ENCODE data around the gene JCAD.
"Not testable (repeated sequence)": the region's sequence is repeated elsewhere in the genome, so short reads cannot be mapped to it uniquely, and the experiment has no call there.

The JCAD gene, protein sequence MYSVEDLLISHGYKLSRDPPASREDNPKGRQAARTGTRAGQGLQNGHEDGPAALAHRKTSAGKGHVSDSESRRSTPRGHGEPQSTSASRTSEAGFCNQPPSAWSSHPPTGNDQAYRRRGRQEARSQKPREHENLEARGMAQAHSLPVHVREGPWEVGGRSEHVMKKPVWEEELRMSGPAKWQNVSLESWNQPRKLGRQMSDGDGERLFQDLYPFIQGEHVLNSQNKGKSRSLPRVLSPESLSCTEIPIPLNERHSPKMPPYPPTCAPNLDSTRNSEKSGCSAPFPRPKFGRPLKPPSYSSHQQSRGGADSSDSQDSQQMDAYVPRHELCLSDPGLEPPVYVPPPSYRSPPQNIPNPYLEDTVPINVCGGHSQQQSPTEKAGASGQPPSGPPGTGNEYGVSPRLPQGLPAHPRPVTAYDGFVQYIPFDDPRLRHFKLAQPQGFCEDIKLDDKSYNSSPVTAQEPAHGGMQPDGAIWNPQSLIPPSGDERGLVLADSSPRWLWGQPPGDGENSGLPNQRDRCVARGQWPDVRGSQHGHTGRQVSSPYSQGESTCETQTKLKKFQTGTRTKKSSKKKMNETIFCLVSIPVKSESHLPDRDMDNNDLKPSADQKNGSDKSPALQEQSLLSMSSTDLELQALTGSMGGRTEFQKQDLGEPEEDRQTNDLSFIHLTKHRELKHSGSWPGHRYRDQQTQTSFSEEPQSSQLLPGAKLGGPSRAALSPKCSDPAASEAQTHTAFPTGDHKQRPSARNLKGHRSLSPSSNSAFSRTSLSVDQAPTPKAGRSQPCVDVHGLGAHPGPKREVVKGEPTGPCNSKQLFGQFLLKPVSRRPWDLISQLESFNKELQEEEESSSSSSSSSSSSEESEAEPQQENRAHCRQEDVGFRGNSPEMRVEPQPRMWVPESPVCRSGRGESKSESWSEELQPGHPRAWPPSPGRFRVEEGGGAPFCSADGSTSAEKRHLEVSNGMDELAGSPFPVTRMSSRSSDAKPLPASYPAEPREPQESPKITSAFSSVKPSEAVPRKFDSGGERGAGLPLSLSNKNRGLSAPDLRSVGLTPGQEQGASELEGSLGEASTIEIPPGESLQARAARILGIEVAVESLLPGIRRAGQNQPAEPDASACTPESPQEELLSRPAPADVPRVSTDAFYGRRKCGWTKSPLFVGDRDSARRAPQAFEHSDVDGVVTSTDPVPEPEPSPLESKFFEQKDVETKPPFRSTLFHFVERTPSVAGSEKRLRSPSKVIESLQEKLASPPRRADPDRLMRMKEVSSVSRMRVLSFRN (N-terminal part only)

DNA sequence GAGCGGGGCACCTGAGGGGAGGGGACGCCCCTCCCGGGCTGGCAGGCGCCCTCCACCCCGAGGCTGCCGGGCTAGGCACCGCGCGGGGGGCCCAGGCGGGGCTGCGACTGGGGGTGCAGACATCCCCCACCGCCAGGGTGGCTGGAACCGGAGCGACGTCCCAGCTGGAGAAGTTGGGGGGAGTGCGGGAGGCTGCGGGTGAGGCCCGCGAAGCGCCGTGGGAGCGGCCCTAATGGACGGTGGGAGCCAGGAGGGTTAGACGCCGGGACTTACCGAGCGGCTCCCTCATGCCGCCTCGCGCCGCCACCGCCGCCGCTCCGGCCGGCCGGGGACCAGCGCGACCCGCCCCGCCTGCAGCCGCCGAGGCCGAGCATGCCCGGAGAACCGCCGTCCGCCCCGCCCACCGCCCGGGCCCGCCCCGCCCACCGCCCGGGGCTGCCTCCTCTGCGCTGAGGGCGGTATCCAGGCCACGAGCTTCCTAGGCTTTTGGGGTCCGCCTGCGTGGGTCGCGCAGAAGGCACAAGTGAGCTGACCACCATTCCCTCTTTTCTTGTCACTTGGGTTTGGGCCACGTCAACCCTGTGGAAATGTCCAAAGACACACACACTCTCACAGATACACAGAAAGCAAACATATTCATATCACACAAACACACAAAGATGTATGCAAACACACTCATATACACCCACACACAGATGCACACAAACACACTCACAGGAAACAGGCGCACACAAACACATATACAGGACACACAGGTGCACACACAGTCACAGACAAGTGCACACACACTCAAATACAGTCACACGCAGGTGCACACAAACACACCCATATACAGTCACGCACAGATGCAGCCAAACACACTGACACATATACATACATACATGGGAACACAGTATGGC, at the start of gene JCAD:
Gene JCAD, minus strand, starts transcription at position 378 of the 899 bp plus-strand sequence. CDS start 11,774 bp downstream, outside the sequence.
- DNase-seq, result peak; percentile 73

DNA sequence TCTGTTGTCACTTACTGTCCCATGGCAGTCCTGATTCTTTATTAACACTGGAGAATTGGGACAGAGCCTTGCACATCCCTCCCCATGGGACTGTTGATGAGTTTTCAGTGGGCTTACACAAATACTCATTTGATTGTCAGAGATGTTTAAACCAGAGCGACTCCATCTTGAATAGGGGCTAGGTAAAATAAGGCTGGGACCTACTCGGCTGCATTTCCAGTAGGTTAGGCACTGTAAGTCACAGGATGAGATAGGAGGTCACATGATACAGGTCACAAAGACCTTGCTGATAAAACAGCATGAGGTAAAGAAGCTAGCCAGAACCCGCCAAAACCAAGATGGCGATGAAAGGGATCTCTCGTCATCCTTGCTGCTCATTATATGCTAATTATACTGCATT, 47.6 kb upstream of the JCAD start:
- DNase-seq, result no peak

DNA sequence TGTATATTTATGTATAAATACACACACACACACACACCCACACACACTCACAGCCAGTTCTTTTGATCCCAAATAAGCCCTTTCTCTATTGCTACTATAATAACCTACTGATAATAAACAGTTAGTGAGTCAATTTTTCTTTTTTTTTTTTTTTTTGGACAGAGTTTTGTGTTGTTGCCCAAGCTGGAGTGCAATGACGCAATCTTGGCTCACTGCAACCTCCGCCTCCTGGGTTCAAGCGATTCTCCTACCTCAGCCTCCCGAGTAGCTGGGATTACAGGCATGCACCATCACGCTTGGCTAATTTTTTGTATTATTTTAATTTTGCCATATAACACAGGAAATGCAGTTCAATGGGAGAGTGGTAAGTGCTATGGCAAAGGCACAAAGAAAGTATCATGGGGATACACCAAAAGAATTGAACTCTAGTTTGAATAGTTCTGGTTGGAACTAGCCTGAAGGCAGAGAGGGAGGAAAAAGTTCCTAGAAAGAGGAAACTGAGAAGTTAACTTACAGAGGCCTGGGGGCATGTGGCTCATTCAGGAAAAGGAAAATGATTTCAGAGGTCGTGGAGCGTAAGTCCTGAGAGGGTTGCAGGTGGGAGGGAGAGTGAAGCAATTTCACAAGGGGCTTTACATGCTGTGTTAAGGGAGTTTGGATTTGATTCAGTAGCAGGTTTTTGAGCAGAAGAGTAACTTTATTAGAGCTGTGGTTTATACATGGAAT, 44.4 kb upstream of the JCAD start:
- no peak for DNase-seq

DNA sequence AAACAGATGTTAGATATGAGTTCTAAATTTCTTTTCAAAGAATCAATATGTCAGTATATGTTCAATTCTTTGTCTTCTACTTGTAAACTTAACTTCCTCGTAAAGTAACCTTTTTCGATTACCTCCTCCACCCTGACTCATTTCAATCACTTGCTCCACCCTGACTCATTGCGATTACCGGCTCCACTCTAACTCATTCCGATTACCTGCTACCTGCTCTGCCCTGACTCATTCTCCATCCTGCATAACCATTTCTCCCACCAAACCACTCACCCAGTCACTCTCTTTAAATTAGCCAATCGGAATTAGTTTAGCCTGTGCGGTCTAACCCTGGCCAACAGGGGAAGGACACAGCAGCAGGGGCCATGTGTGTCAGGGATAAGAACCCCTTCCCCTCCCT, 40.3 kb upstream of the JCAD start:
- DNase-seq, result not testable (repeated sequence)

DNA sequence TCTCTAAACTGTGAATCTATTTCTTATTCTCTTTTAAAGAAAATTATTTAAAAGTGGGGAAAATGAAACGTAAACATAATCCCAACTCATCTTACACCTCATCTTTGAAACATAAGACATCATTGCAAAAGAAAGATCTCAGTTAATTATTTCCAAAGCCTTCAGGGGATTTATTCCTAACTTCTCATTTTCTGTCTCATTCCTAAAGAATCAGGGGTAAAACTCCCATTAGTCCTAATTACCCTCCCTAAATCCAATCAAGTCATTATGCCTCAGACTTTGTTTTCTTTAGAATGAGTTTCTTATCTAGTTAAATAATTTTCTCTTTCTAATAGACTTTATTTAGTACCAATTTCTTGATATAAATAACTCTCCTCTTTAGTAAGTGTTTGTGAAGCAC, 39.7 kb upstream of the JCAD start:
- DNase-seq, result no peak

DNA sequence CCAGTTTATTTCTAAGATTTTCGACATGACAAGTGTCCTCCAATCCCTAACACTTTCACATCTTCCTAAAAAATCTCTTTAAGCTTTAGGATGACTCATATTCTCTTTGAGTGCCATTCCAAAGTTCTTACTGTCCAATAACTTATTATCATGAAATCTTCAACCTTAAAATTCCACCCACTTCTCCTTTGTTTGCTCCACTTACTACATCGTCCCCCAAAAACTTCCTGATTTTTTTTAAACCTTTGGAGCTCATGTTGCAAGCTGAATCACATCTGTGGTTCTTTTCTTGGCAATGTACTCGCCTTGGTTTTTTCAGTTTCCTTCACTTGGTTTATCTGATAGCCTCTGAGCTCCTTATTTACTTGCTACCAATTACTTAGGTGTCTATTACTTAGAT, 39.2 kb upstream of the JCAD start:
- no peak for DNase-seq

DNA sequence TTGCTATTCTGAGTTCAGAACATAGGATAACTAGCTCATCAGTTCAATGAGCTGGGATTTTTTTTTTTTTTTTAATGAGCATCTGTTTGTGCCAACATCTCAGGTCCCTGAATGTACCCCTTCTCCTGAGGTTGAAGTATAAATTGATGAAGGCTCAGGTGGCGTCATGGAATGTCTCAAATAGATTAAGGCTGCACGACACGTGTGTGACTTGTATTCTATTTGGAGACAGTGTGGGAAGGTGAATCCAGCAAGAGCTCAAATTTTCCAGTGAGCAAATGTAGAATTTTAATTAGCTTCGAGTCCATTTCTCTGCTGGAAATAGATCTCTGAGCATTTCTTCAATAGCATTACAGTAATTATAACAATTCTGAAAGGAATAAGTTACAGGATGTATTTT, 37.2 kb upstream of the JCAD start:
- DNase-seq, result no peak

DNA sequence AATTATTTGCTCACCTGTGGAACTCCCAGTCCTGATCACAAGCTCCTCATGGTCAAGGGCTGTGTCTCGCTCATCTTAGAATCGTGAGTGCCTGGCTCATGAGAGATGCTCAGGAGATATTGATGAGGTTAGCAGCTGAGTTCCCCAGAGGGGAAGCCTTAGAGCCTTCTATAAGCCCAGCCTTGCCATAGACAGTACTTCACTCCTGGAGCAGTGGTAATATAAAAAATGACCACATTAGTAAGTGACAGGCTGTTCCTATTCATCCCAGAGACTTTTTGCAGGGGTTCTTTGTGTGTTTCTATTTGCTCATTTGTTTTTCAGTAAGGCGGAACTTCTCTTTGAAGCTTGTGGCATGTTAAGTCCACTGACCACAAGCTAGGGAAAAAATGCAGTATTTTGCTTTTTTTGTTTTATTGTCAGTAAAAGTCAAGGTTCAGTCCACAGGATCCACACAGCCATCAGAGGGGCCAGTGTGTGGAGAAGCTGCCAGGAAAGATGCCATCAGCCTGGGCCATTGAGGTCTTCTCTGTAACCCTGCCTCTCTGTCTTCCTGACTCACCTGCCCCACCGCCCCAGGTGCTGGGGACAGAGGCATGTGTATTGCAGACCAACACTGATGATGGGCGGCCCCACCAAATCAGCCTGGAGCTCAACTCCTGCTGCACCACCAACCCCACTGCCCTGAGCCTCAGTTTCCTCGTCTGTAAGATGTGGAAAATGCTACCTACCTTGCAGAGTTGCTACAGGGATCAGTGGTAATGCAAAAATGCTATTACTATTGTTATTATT, 36.4 kb upstream of the JCAD start:
- no peak for DNase-seq

DNA sequence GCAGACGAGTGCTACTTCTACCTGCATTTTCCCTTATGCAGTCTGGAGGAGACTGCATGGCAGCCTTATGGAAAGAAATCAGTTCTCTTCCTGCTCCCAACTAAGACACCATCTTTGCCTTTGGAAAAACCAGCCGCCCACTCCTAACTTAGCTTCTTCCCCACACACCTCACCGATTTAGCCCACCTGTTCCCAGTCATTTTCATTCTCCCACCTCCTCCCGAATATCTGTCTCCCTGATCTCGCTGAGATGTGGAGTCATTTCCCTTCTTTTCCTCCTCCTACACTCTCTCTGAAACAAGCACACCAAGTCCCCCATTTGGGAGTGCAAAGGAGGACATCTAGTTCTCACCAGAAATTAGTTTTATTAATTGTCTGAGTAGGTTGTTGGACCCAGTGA, 35.2 kb upstream of the JCAD start:
- DNase-seq, result no peak

DNA sequence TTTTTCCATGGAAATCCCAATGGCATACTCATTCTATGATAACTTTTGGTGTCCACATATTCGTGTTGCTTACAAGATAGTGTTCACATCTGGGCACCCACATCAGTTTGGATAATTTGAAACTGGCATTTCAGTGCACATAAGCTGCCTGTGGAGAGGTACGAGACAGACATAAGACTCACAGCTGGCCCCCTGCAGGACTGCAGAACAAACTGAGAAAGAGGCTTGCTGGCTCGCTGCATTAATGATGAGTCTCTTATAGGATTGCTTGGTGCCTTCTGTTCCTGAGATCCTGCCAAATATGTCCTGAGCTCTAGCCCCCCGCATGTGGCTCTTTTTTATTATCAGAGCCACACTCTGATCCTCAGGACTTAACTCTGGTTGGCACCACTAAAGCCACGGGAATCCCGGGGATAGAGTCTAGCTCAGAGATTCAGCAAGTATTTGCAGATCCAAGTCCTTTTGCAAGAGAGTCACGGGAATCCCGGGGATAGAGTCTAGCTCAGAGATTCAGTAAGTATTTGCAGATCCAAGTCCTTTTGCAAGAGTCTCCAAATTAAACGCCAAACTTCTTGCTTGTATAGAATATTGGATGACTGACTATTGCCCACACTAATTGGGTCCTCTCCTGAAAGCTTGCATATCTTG, 34.0 kb upstream of the JCAD start:
- DNase-seq, result no peak

DNA sequence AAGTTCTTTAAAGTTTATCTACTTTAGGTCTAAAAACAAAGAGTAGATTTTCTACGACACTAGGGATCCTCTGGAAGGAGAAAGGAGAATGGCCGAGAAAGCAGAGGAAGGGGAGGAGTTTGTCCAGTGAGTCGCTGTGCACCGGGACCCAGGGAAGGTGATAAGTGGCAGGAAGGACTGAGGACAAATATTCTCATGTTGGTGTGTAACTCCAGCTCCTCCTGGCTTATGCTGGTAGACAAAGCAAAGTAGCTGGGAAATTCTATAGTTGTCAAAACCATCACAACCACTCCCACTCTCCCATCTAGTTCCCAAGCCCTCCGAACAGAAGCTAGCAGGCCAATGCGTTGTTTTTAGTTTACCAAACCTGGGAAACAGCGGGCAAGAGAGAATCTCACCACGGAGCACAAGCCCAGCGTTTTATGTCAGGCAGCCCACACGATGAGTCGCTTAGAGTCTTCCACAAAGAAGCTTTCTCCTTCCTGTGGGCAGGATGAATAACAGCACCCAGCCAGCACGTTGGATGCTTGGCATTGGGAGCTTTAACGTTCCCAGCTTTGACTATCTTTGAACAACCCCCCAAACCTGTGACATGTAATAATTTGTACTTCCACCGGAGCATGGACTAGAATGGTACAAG, 32.9 kb upstream of the JCAD start:
- no peak for DNase-seq

DNA sequence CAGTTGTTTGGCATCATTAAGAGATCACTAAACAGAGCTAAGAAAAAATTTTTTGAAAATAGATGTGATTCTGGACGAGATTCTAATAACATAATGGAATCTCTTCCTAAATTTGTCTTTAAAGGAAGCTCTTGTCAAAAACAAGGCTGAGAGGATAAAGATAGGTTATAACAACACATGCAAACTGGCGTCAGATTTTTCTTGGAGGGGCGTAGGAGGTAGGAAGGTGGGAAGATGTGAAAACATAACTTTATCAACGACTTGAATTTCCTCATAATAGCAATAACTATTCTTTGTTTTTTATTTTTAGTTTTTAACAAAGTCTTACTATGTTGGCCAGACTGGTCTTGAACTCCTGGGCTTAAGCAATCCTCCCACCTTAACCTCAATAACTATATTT, 31.8 kb upstream of the JCAD start:
- DNase-seq, result no peak

DNA sequence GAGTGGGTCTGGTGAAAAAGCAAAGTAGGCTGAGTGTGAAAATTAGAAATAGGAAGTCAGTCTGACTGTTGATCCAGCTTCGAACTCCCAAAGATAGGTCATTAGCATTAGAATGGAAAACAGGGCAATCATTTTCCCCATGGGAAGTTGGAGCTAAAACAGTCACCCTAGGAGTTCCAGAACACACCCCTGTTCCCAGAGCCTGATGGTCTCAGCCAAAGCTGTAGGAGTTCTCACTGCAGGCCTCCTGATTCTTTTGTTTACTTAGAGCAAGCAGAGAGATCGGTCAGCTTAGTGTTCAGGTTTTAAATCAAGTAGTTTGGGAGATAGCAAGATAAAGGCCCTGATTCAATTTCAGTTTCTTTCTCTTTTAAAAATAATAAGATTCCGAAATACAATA, 28.8 kb upstream of the JCAD start:
- no peak for DNase-seq

DNA sequence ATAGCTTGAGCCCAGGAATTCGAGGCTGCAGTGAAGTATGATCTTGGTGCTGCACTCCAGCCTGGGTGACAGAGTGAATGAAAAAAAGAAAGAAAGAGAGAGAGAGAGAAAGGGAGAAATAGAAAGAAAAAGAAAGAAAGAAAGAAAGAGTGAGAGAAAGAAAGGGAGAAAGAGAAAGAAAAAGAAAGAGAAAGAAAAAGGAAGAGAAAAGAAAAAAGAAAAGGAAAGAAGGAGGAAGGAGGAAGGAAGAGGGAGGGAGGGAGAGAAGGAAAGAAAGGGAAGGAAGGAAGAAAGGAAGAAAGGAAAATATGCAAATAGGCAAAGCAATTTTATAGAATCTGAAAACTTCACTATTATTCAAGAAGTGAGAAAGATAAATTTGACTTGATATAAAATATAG, 24.5 kb upstream of the JCAD start:
- no peak for DNase-seq

DNA sequence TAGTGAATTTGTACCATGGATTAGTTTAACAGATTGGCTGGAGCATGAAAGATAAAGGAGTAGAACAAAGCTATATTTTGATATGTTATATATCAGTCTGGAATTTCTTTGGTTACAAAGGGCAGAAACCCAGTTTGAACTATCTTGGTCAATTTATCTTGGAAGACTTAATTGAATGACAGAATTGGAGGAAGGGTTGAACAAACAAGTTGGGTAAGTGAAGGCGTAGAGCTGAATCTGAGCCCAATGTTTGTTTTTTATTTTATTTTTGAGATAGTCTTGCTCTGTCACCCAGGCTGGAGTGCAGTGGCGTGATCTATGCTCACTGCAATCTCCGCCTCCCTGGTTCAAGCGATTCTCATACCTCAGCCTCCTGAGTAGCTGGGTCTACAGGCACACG, 21.8 kb upstream of the JCAD start:
- no peak for DNase-seq

DNA sequence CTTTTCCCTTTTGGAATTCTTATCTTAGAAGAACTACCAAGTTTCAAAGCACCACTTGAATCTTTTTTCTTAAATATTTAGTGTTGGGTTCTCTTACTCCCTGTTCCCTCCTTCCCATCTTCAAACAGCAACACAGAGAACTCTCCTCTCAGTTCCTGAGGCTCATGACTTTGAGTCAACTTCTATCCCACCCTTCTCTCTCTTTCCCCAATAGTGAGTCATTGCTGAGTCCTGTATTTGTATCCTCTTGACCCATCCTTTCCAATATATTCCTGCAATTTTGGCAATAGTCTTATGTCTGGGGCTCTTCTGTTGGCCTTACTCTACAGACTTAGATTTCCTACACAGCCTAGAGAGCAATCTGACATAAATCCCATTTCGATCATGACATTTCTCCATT, 20.8 kb upstream of the JCAD start:
- no peak for DNase-seq

DNA sequence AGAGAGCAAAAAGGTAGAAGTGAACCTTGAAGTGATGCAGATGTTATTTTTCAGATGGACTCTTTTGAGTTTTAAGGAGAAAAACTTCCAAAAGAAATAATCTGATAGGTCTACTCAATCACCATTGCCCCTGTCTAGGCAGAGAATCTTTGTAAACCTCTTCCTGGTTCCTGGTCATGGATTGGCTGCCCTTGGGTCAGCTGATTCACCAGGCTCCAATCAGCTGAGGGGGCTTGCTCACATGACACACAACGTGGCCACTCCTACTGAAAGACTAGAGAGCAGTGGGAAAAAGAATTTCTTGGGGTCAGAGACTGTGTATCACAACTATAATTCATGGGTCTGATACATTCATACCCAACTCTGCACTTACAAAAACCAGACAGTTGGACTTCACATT, 20.0 kb upstream of the JCAD start:
- no peak for DNase-seq

DNA sequence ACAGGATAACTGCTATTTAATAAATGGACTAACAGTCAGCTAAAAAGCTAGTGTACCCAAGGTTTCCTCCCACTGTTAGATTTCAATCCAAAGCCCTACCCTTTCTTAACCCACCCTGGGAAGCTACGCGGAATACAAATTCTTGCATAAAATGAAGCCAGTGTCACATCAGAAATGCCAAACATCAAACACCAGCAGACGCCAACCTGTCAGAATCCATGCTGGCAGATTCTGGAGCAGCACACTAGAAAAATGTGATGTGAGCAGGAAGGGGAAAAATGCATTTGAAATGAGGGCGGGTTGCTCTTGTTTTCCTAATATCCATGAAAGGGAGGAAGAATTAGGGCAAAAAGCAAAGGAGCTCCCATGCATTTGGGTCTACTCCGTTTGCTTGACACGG, 16.1 kb upstream of the JCAD start:
- DNase-seq, result no peak

DNA sequence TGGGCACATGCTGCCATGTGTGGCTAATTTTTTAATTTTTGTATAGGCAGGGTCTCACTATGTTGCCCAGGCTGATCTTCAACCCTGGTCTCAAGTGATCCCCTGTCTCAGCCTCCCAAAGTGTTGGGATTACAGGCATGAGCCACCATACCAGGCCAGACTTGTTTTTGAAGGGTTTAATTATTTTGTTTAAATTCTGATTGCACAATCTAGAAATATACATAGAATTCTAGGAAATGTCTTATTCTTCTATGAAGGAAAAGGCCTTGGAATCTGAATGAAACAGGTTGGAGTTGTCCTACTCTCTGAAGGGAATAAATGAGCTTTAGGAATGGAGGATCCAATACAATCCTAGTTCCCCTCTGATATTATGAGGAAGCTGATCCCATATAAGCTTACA, 15.5 kb upstream of the JCAD start:
- no peak for DNase-seq

DNA sequence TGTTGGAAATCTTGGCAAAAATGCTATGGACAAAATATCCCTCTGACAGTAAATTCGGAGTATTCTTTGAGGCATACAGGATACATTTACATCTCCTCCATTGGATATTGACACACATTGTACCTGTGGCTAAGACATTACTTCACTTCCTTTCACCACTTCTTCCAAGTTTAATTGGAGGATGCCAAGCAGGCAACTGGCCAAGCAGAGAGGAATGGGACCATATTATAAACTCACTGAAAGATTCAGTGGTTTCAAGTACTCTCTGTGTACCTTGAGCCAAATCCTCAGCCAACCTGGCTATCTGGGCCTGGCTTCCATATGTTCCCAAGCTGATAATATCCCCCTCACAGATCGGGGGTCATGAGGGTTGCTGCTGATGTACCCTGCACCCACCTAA, 14.7 kb upstream of the JCAD start:
- DNase-seq, result no peak

All from activated CD8-positive, alpha-beta memory T cell treated with anti-CD3 and anti-CD28 coated beads, Interleukin-2, amount 50 U/mL, for 48 hours (primary cell).